GM19397 (cell line): ENCODE results near the gene SLC16A2.
A peak's percentile ranks its signal among the peaks of the same experiment; 100 is the strongest.

Source experiments
- ATAC-seq: cut with Tn5 transposase; IDR thresholded peaks from one replicate; pipeline ENCODE4 v1.9.1; 2021; ENCODE audit warnings: mild to moderate bottlenecking, moderate library complexity; ENCODE audit not compliant: unreplicated experiment

Gene SLC16A2

DNA sequence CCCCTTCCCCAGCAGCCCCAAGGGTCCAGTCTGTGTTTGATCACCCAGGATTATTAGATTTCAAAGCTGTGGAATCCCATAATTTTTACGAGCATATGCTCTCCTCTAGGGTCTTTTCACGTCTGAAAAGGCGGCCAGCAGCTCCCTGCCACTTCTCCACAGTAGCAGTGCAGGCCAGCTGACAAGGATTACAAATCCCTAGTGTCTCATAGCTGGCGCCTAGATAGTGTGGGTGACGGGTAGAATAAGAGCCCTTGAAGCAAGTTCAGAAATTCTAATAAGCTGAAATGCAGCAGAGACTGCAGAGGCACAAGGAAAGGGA, 113.8 kb downstream of the SLC16A2 start:
- ATAC-seq = no peak

- ATAC-seq = peak; percentile 34
Measured at GRCh38 chrX:74535408-74536151, 114.3 kb downstream of the SLC16A2 start.

GRCh38 chrX:74536152-74536831, 115.0 kb downstream of the SLC16A2 start:
- peak; percentile 57 for ATAC-seq

DNA sequence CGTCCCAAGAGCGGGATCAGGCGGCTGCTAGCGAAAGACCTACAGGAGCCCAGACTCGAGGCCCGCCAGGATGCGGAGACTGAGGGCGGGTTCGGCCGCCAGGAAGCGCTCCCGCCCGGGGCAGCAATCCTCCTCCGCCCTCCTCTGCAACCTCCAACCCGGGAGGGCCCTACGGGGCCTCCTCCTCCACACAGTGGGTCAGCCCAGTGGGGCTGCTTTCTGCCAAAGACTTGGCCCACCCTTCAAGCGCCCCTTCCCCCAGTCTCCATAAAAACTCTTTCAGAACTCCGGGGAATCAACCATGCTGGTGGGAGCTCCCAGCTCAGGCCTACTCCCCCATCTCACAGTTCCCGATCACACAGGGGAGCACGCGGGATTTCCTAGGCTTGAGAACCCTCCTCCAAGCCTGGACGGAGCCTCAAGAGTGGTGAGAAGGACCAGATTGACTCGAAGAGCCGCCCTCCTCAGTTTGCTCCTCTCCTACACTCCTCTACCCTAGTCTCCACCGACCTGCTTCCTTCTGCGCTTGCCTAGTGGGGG, 115.6 kb downstream of the SLC16A2 start:
- peak; percentile 6 for ATAC-seq

GRCh38 chrX:74540635-74541249, 119.4 kb downstream of the SLC16A2 start:
- ATAC-seq = no peak

- ATAC-seq = no peak
Measured at GRCh38 chrX:74545880-74546523, 124.7 kb downstream of the SLC16A2 start.

GRCh38 chrX:74546984-74547383, 125.7 kb downstream of the SLC16A2 start:
- ATAC-seq = no peak

DNA sequence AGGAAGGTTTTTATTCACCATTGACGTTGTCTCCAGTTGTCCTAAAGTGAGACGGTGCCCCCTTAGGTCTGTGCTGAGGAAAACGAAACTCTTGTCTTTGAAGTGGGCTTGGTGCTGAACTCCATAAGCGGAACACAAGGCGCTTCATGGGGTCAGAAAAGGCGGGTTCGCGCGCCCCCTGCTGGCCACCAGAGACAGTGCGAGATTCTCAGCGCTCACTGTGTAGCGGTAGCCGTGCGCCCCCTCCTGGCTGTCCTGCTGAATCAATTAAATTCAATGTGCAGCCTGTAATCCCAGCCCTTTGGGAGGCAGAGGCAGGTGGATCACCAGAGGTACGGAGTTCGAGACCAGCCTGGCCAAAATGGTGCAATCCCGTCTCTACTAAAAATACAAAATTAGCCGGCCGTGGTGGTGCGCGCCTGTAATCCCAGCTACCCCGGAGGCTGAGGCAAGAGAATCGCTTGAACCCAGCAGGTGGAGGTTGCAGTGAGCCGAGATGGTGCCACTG, 129.1 kb downstream of the SLC16A2 start:
- peak; percentile 91 for ATAC-seq

GRCh38 chrX:74551934-74552333, 130.6 kb downstream of the SLC16A2 start:
- no peak for ATAC-seq

DNA sequence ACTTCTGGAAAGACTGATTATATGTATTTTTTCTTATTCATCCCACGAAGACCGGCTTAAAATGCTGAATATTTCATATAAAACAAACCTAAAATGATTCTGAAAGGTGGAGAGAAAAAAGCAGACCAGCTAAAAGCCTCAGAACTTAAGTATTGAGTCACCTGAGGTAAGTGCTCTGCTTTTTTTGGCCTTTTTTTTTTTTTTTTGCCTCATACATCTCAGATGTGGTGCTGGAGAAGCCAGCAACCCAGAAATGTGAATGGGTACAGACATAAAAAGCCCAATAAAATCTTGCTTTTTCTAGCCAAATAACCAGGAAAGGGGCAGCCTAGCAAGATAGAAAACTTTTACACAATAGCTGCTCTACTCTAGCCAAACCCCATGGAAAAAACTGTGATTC, 136.1 kb downstream of the SLC16A2 start:
- ATAC-seq = no peak

GRCh38 chrX:74578137-74578536, 156.8 kb downstream of the SLC16A2 start:
- no peak for ATAC-seq

- no peak for ATAC-seq
Measured at GRCh38 chrX:74579597-74580198, 158.4 kb downstream of the SLC16A2 start.
